ENCODE measurements around the gene GATAD2A. TPM values are rescaled to one million over a fixed set of nuclear protein-coding genes. Genes with fewer than 3 reads are reported as not detected.

Gene GATAD2A
- total and polyA plus RNA-seq, 4 donors: 7.1 to 23.7 (median 18.2) TPM

- TF ChIP-seq GABPA (IDR thresholded peaks at IDR 0.05 in 1 of 2, conservative IDR thresholded peaks at IDR 0.05 in 1 of 2): no peak
Measured at GRCh38 chr19:19538061-19538784, 132.7 kb downstream of the GATAD2A start, which contains the start of gene CILP2 (continued).

GRCh38 chr19:19538785-19539166 lies 133.3 kb downstream of the GATAD2A start:
- Histone ChIP-seq H3K36me3 (ENCODE audit: control insufficient read depth in 4 of 4, insufficient read depth in 3 of 4, low read depth in 1 of 4, low read length in 3 of 4) (no peaks in the 10 kb centered on the region), H3K9ac (ENCODE audit: low read depth in 1 of 2, low read length in 2 of 2) (no peak overlapping the region), H3K4me1 (ENCODE audit: control insufficient read depth in 4 of 4, insufficient read depth in 4 of 4, low read length in 3 of 4) (peaks cover 0 to 9% (median 6%) of the 10 kb centered on the region in 4 donors), H3K9me3 (ENCODE audit: control insufficient read depth in 4 of 4, low read length in 3 of 4) (peaks cover 0 to 3% (median 0%) of the 10 kb centered on the region in 4 donors), H3K27ac (ENCODE audit: low read depth in 1 of 2, low read length in 2 of 2) (no peak overlapping the region), H3K4me3 (ENCODE audit: low read depth in 1 of 3, low read length in 3 of 3) (no peak overlapping the region), H3K27me3 (ENCODE audit: control insufficient read depth in 4 of 4, insufficient read depth in 4 of 4, low read length in 3 of 4) (peaks cover 0 to 8% (median 2%) of the 10 kb centered on the region in 4 donors)
- no peak for DNase-seq (ENCODE audit: low spot score)
- TF ChIP-seq CTCF (IDR thresholded peaks at IDR 0.05; ENCODE audit: low read depth, low read length, missing input control): no peak
- TF ChIP-seq SP1 (IDR thresholded peaks at IDR 0.05): no peak
- no peak for TF ChIP-seq RXRA (IDR thresholded peaks at IDR 0.05)
- no peak for TF ChIP-seq REST (IDR thresholded peaks at IDR 0.05)
- TF ChIP-seq RAD21 (IDR thresholded peaks at IDR 0.05): no peak
- TF ChIP-seq YY1 (IDR thresholded peaks at IDR 0.05): no peak
- no peak for TF ChIP-seq FOXA1 (IDR thresholded peaks at IDR 0.05)
- TF ChIP-seq MAX (IDR thresholded peaks at IDR 0.05): no peak
- no peak for TF ChIP-seq EGR1 (IDR thresholded peaks at IDR 0.05; ENCODE audit: low read depth in 2 of 2)
- TF ChIP-seq GABPA (IDR thresholded peaks at IDR 0.05 in 1 of 2, conservative IDR thresholded peaks at IDR 0.05 in 1 of 2): no peak
- no peak for TF ChIP-seq HNF4G (IDR thresholded peaks at IDR 0.05)
- TF ChIP-seq ZBTB33 (IDR thresholded peaks at IDR 0.05): no peak
- TF ChIP-seq ATF3 (IDR thresholded peaks at IDR 0.05): no peak
- no peak for TF ChIP-seq HNF4A (conservative IDR thresholded peaks at IDR 0.05)
- TF ChIP-seq FOXA2 (IDR thresholded peaks at IDR 0.05): no peak
- TF ChIP-seq NR2F2 (IDR thresholded peaks at IDR 0.05): no peak
- TF ChIP-seq JUND (IDR thresholded peaks at IDR 0.05): no peak
- TF ChIP-seq TAF1 (conservative IDR thresholded peaks at IDR 0.05): no peak
- 34% methylated on average over 7 of the region's 7 CpGs for WGBS
